IMR-90 (cell line): Measurements from ENCODE around the gene CELA3A. TPM values are rescaled to one million over a fixed set of nuclear protein-coding genes. Genes with fewer than 3 reads are reported as not detected.

ENCODE experiments used
- ATAC-seq: fragments of 200-7000 bp; cut with Tn5 transposase; 2 replicates; pipeline ENCODE4 v1.9.1; 2020; ENCODE audit warnings: low read depth, mild to moderate bottlenecking, moderate library complexity
- BruUV-seq: library from RNA; stranded (reverse); fragments of 400-500 nt; replicated peaks from 2 replicates; lab custom pipeline; 2021; lab: Mats Ljungman, UMichigan
- CTCF ChIA-PET: fragments of 300-600 bp; formaldehyde crosslinking; extraction: SDS; loops from one replicate; lab custom pipeline; 2021; ENCODE audit warnings: antibody characterized with exemption; lab: Yijun Ruan, JAX
- POLR2A ChIA-PET: fragments of 300-600 bp; sonication (Branson Sonifier 250); formaldehyde crosslinking; loops from one replicate; lab custom pipeline; 2022; ENCODE audit warnings: antibody characterized with exemption; ENCODE audit not compliant: unreplicated experiment; lab: Charles Lee
- DNase-seq: peaks from one replicate; pipeline ENCODE4 v3.0.0; 2013
- H2AFZ ChIP-seq: replicated peaks from 2 replicates; pipeline ENCODE3; 2013; ENCODE audit warnings: low read length, mild to moderate bottlenecking; ENCODE audit not compliant: poor library complexity
- H2AK5ac ChIP-seq: 2 replicates; pipeline ENCODE4 v1.6.1; 2013; ENCODE audit warnings: low read depth, low read length, inconsistent platforms
- H2AK9ac ChIP-seq: replicated peaks from 2 replicates; pipeline ENCODE3; 2013; ENCODE audit warnings: mild to moderate bottlenecking, low read depth, low read length, moderate library complexity; ENCODE audit not compliant: poor library complexity
- H2BK120ac ChIP-seq: 2 replicates; pipeline ENCODE4 v1.6.1; 2013; ENCODE audit warnings: low read depth, low read length, inconsistent platforms
- H2BK15ac ChIP-seq: 3 replicates; pipeline ENCODE4 v1.6.1; 2013; ENCODE audit warnings: low read depth, low read length, inconsistent platforms
- H2BK20ac ChIP-seq: 2 replicates; pipeline ENCODE4 v1.6.1; 2013; ENCODE audit warnings: low read depth, mild to moderate bottlenecking, inconsistent platforms, low read length, moderate library complexity
- H2BK5ac ChIP-seq: 2 replicates; pipeline ENCODE4 v1.6.1; 2013; ENCODE audit warnings: mild to moderate bottlenecking, low read depth, low read length, inconsistent platforms; ENCODE audit not compliant: poor library complexity, severe bottlenecking
- H3K14ac ChIP-seq: replicated peaks from 2 replicates; pipeline ENCODE4 v1.6.1; 2013; ENCODE audit warnings: low read depth, low read length, inconsistent platforms
- H3K18ac ChIP-seq: 2 replicates; pipeline ENCODE4 v1.6.1; 2013; ENCODE audit warnings: low read depth, low read length, control low read depth
- H3K23ac ChIP-seq: 2 replicates; pipeline ENCODE4 v1.6.1; 2013; ENCODE audit warnings: low read depth, low read length, inconsistent platforms
- H3K27ac ChIP-seq: 2 replicates; pipeline ENCODE4 v1.5.1; 2013; ENCODE audit warnings: mild to moderate bottlenecking, control low read depth, low read length; ENCODE audit not compliant: insufficient read depth
- H3K27me3 ChIP-seq: 2 replicates; pipeline ENCODE4 v1.6.1; 2013; ENCODE audit warnings: low read length; ENCODE audit not compliant: control insufficient read depth, insufficient read depth
- H3K36me3 ChIP-seq: 2 replicates; pipeline ENCODE4 v1.6.1; 2013; ENCODE audit warnings: low read length, mixed read lengths; ENCODE audit not compliant: control insufficient read depth, insufficient read depth
- H3K4ac ChIP-seq: 2 replicates; pipeline ENCODE4 v1.6.1; 2013; ENCODE audit warnings: low read depth, low read length, inconsistent platforms
- H3K4me1 ChIP-seq: 2 replicates; pipeline ENCODE4 v1.6.1; 2013; ENCODE audit warnings: low read length, mixed read lengths; ENCODE audit not compliant: control insufficient read depth, insufficient read depth
- H3K4me2 ChIP-seq: 2 replicates; pipeline ENCODE4 v1.6.1; 2013; ENCODE audit warnings: low read depth, mild to moderate bottlenecking, control low read depth, low read length, moderate library complexity
- H3K4me3 ChIP-seq: 2 replicates; pipeline ENCODE4 v1.5.1; 2013; ENCODE audit warnings: low read depth, mild to moderate bottlenecking, control low read depth, low read length, moderate library complexity; ENCODE audit not compliant: insufficient read depth
- H3K56ac ChIP-seq: 2 replicates; pipeline ENCODE4 v1.6.1; 2013; ENCODE audit warnings: low read length, inconsistent platforms; ENCODE audit not compliant: insufficient read depth; ENCODE audit errors: extremely low read depth
- H3K79me1 ChIP-seq, 2 experiments: 2 replicates each; pipeline ENCODE4 v1.6.1; 2013; ENCODE audit warnings: low read length in 2 of 2, inconsistent platforms in 1 of 2, low read depth in 1 of 2
- H3K9ac ChIP-seq: 2 replicates; pipeline ENCODE4 v1.6.1; 2013; ENCODE audit warnings: low read depth, low read length, control low read depth
- H3K9me1 ChIP-seq: 2 replicates; pipeline ENCODE4 v1.6.1; 2013; ENCODE audit warnings: low read length, inconsistent platforms; ENCODE audit not compliant: insufficient read depth
- H3K9me3 ChIP-seq: 2 replicates; pipeline ENCODE4 v1.6.1; 2013; ENCODE audit warnings: low read length; ENCODE audit not compliant: control insufficient read depth, insufficient read depth
- H4K20me1 ChIP-seq: 2 replicates; pipeline ENCODE4 v1.6.1; 2013; ENCODE audit warnings: low read length, inconsistent platforms; ENCODE audit not compliant: insufficient read depth
- H4K5ac ChIP-seq: 2 replicates; pipeline ENCODE4 v1.6.1; 2013; ENCODE audit warnings: mild to moderate bottlenecking, low read depth, low read length, control low read depth
- H4K8ac ChIP-seq, 2 experiments: 2 replicates each; pipeline ENCODE4 v1.6.1; 2013; ENCODE audit warnings: low read depth in 2 of 2, low read length in 2 of 2, control low read depth in 1 of 2, inconsistent platforms in 1 of 2
- H4K91ac ChIP-seq: 2 replicates; pipeline ENCODE4 v1.6.1; 2013; ENCODE audit warnings: low read depth, low read length, inconsistent platforms; ENCODE audit not compliant: insufficient read depth
- BHLHE40 ChIP-seq: fragments of 150-350 bp; IDR thresholded peaks from 2 replicates; pipeline ENCODE4 v1.6.1; 2016; ENCODE audit warnings: mild to moderate bottlenecking, low read depth, low read length
- CEBPB ChIP-seq: IDR thresholded peaks from 2 replicates; pipeline ENCODE4 v1.6.1; 2012; ENCODE audit warnings: low read depth, low read length, improper control_type of control experiment
- CHD1 ChIP-seq: IDR thresholded peaks from 2 replicates; pipeline ENCODE4 v1.6.1; 2012; ENCODE audit warnings: low read depth, low read length, improper control_type of control experiment
- FOS ChIP-seq: fragments of 150-350 bp; IDR thresholded peaks from 2 replicates; pipeline ENCODE4 v1.6.1; 2016; ENCODE audit warnings: low read depth, low read length
- MAFK ChIP-seq: IDR thresholded peaks from 2 replicates; pipeline ENCODE4 v1.6.1; 2012; ENCODE audit warnings: low read depth, low read length, improper control_type of control experiment
- MAZ ChIP-seq: IDR thresholded peaks from 2 replicates; pipeline ENCODE4 v1.6.1; 2012; ENCODE audit warnings: low read depth, mild to moderate bottlenecking, low read length, improper control_type of control experiment, moderate library complexity, borderline replicate concordance
- MXI1 ChIP-seq: IDR thresholded peaks from 2 replicates; pipeline ENCODE4 v1.6.1; 2012; ENCODE audit warnings: low read depth, mild to moderate bottlenecking, low read length, moderate library complexity, borderline replicate concordance
- NFE2L2 ChIP-seq: fragments of 150-350 bp; IDR thresholded peaks from 2 replicates; pipeline ENCODE4 v1.6.1; 2016; ENCODE audit warnings: low read depth, mild to moderate bottlenecking, low read length
- POLR2A ChIP-seq: IDR thresholded peaks from 2 replicates; pipeline ENCODE4 v1.6.1; 2012; ENCODE audit warnings: mild to moderate bottlenecking, low read depth, low read length
- RAD21 ChIP-seq: IDR thresholded peaks from 2 replicates; pipeline ENCODE4 v1.6.1; 2012; ENCODE audit warnings: low read length, improper control_type of control experiment
- RCOR1 ChIP-seq: IDR thresholded peaks from 2 replicates; pipeline ENCODE4 v1.6.1; 2012; ENCODE audit warnings: mild to moderate bottlenecking, low read length, improper control_type of control experiment; ENCODE audit not compliant: insufficient replicate concordance
- RFX5 ChIP-seq: IDR thresholded peaks from 2 replicates; pipeline ENCODE4 v1.8.0; 2012; ENCODE audit warnings: low read depth, mild to moderate bottlenecking, low read length, moderate library complexity
- SMC3 ChIP-seq: fragments of 150-350 bp; IDR thresholded peaks from 2 replicates; pipeline ENCODE4 v1.6.1; 2016; ENCODE audit warnings: low read depth, mild to moderate bottlenecking, antibody characterized with exemption, low read length, moderate library complexity
- WGBS, 2 experiments: methylation state at CpG; one replicate each; pipeline versions ENCODE4 v1.1.5 to v1.1.7; 2013; ENCODE audit warnings: missing lambda C conversion rate in 2 of 2; ENCODE audit not compliant: insufficient read length in 1 of 2; ENCODE audit errors: extremely low coverage in 2 of 2; 5-methylcytosine and 5-hydroxymethylcytosine counted together
- dilution Hi-C: fragments of 300-500 bp; cut with HindIII; formaldehyde crosslinking; loops from one replicate; pipeline ENCODE4 v1.14.3; 2018; ENCODE audit warnings: low sequenced_read_pairs; ENCODE audit not compliant: unreplicated experiment
- in situ Hi-C: fragments of 300-500 bp; cut with MboI; formaldehyde crosslinking; loops from 3 replicates; pipeline ENCODE4 v1.14.3; 2019; ENCODE audit warnings: low sequenced_read_pairs, inconsistent platforms, mixed read lengths
- intact Hi-C: fragments of 100-400 bp; cut with micrococcal nuclease; formaldehyde crosslinking; loops from 2 replicates; pipeline ENCODE4 v1.10.0; 2022
- polyA plus RNA-seq, 3 experiments: library from polyadenylated mRNA; depleted of rRNA; stranded (reverse); fragments of >200 nt; gene quantifications; 2 replicates each; pipeline ENCODE4 v1.2.3, GENCODE V29; 2012; ENCODE audit warnings: low replicate concordance in 1 of 3
- total RNA-seq: library from RNA; depleted of rRNA; stranded (reverse); fragments of >200 nt; gene quantifications from 2 replicates; pipeline ENCODE4 v1.2.3, GENCODE V29; 2012
- TF ChIP-seq, protein P1 (sequence below): fragments of 150-350 bp; IDR thresholded peaks from 2 replicates; pipeline ENCODE4 v1.6.1; 2016; ENCODE audit warnings: low read depth, mild to moderate bottlenecking, low read length, moderate library complexity, borderline replicate concordance
- TF ChIP-seq, protein P2 (sequence below): conservative IDR thresholded peaks from 2 replicates; pipeline ENCODE4 v1.5.1; 2012; ENCODE audit warnings: mild to moderate bottlenecking, low read depth, low read length, improper control_type of control experiment
- TF ChIP-seq, protein P3 (sequence below): fragments of 150-350 bp; IDR thresholded peaks from 2 replicates; pipeline ENCODE4 v1.6.1; 2017; ENCODE audit warnings: mild to moderate bottlenecking, antibody characterized with exemption, low read length, low read depth

CELA3A gene
- total and polyA plus RNA-seq, 2 of the 4 experiments (the other 2 are of a cell fraction): not detected

DNA sequence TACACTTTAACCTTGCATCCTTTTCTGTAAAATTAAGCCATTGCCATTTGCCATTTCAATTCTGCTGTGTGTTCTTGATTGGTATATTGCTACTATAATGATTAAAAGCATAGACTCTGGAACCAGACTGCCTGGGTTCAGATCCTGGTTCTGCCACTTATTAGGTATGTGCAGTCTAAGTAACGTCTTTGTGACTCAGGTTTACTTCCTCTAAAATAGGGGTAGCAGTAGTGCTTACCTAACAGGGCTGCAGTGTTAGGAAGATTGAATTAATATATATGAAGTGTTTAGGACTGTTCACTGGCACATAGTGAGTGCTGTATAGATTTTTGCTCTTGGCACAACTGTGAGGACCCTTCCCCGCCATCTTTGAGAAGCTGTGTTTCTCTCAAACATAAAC lies 55.5 kb downstream of the CELA3A start:
- H3K9me1 ChIP-seq: peaks cover 5% of the 10 kb centered on the region; the same call in 1 of the 2 replicates
- WGBS, 2 experiments: no CpG with 5 or more reads among the region's 2 CpGs
- BruUV-seq: no TSS peak
- H3K4me3 ChIP-seq: no peak overlapping the region
- no peak overlapping the region for H4K8ac ChIP-seq
- no peak for ATAC-seq
- no peak overlapping the region for H4K5ac ChIP-seq
- H3K9ac ChIP-seq: no peak overlapping the region
- no peak overlapping the region for H2AK9ac ChIP-seq
- no peak overlapping the region for H3K23ac ChIP-seq
- no peak overlapping the region for H2BK20ac ChIP-seq
- H3K27me3 ChIP-seq: no peaks in the 10 kb centered on the region
- H4K91ac ChIP-seq: no peak overlapping the region
- H2AFZ ChIP-seq: no peak overlapping the region
- peaks cover 7% of the 10 kb centered on the region for H3K4me1 ChIP-seq
- H3K4me2 ChIP-seq: no peak overlapping the region
- DNase-seq: no peak
- no peak overlapping the region for H3K14ac ChIP-seq
- no peak overlapping the region for H2BK120ac ChIP-seq
- CTCF ChIA-PET: no interaction called here
- H3K27ac ChIP-seq: no peak overlapping the region
- dilution Hi-C loops (no loop called here), intact Hi-C loops (no loop called here), in situ Hi-C loops (no loop called here)
- H2BK15ac ChIP-seq: no peak overlapping the region
- no peak overlapping the region for H2AK5ac ChIP-seq
- H3K79me1 ChIP-seq: peaks cover 3 to 14% of the 10 kb centered on the region in 2 experiments; a peak in 1 of 4 replicates
- H3K9me3 ChIP-seq: no peaks in the 10 kb centered on the region
- H3K36me3 ChIP-seq: peaks cover 9% of the 10 kb centered on the region
- no peak for TF ChIP-seq MAFK
- TF ChIP-seq, protein P1, sequence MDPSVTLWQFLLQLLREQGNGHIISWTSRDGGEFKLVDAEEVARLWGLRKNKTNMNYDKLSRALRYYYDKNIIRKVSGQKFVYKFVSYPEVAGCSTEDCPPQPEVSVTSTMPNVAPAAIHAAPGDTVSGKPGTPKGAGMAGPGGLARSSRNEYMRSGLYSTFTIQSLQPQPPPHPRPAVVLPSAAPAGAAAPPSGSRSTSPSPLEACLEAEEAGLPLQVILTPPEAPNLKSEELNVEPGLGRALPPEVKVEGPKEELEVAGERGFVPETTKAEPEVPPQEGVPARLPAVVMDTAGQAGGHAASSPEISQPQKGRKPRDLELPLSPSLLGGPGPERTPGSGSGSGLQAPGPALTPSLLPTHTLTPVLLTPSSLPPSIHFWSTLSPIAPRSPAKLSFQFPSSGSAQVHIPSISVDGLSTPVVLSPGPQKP: no peak
- no peak for TF ChIP-seq BHLHE40
- no peak for TF ChIP-seq POLR2A
- TF ChIP-seq RFX5: no peak
- TF ChIP-seq, protein P2, sequence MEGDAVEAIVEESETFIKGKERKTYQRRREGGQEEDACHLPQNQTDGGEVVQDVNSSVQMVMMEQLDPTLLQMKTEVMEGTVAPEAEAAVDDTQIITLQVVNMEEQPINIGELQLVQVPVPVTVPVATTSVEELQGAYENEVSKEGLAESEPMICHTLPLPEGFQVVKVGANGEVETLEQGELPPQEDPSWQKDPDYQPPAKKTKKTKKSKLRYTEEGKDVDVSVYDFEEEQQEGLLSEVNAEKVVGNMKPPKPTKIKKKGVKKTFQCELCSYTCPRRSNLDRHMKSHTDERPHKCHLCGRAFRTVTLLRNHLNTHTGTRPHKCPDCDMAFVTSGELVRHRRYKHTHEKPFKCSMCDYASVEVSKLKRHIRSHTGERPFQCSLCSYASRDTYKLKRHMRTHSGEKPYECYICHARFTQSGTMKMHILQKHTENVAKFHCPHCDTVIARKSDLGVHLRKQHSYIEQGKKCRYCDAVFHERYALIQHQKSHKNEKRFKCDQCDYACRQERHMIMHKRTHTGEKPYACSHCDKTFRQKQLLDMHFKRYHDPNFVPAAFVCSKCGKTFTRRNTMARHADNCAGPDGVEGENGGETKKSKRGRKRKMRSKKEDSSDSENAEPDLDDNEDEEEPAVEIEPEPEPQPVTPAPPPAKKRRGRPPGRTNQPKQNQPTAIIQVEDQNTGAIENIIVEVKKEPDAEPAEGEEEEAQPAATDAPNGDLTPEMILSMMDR: no peak
- no peak for TF ChIP-seq CEBPB
- TF ChIP-seq, protein P3, sequence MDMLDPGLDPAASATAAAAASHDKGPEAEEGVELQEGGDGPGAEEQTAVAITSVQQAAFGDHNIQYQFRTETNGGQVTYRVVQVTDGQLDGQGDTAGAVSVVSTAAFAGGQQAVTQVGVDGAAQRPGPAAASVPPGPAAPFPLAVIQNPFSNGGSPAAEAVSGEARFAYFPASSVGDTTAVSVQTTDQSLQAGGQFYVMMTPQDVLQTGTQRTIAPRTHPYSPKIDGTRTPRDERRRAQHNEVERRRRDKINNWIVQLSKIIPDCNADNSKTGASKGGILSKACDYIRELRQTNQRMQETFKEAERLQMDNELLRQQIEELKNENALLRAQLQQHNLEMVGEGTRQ: no peak
- no peak for TF ChIP-seq RCOR1
- no peak for TF ChIP-seq SMC3
- no peak for TF ChIP-seq MXI1
- TF ChIP-seq NFE2L2: no peak
- TF ChIP-seq RAD21: no peak
- TF ChIP-seq FOS: no peak
- TF ChIP-seq CHD1: no peak
- TF ChIP-seq MAZ: no peak
- peaks cover 85% of the 10 kb centered on the region for H4K20me1 ChIP-seq
- no peak overlapping the region for H3K18ac ChIP-seq
- no peak overlapping the region for H2BK5ac ChIP-seq
- H3K4ac ChIP-seq: no peak overlapping the region
- H3K56ac ChIP-seq: no peak overlapping the region
- POLR2A ChIA-PET: no interaction called here
